ENCODE results near the gene ATP10B.

Gene ATP10B

GRCh38 chr5:160523502-160524163 is 328.4 kb downstream of the ATP10B start:
- POLR2A ChIA-PET = no interaction called here
- no peak for TF ChIP-seq ELF4 (IDR thresholded peaks at IDR 0.05)
- TF ChIP-seq FOXA1 (IDR thresholded peaks at IDR 0.05) = no peak
- TF ChIP-seq LEF1 (IDR thresholded peaks at IDR 0.05; ENCODE audit: borderline replicate concordance) = no peak
- TF ChIP-seq SP1 (IDR thresholded peaks at IDR 0.05) = no peak
- CTCF ChIA-PET = no interaction called here
- no peak for DNase-seq (ENCODE audit: extremely low spot score)

- POLR2A ChIA-PET = no interaction called here
- CTCF ChIA-PET = no interaction called here
- TF ChIP-seq, protein P1, sequence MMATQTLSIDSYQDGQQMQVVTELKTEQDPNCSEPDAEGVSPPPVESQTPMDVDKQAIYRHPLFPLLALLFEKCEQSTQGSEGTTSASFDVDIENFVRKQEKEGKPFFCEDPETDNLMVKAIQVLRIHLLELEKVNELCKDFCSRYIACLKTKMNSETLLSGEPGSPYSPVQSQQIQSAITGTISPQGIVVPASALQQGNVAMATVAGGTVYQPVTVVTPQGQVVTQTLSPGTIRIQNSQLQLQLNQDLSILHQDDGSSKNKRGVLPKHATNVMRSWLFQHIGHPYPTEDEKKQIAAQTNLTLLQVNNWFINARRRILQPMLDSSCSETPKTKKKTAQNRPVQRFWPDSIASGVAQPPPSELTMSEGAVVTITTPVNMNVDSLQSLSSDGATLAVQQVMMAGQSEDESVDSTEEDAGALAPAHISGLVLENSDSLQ (IDR thresholded peaks at IDR 0.05) = no peak
- no peak for TF ChIP-seq ZNF384 (IDR thresholded peaks at IDR 0.05)
- no peak for TF ChIP-seq NFRKB (IDR thresholded peaks at IDR 0.05)
- TF ChIP-seq ARNT (IDR thresholded peaks at IDR 0.05) = no peak
- TF ChIP-seq SP1 (IDR thresholded peaks at IDR 0.05) = no peak
- TF ChIP-seq FOXK2 (IDR thresholded peaks at IDR 0.05) = no peak
Observed at GRCh38 chr5:160521392-160521663, 330.7 kb downstream of the ATP10B start.

GRCh38 chr5:160520609-160521391 is 331.2 kb downstream of the ATP10B start:
- DNase-seq (ENCODE audit: extremely low spot score) = no peak
- TF ChIP-seq LEF1 (IDR thresholded peaks at IDR 0.05; ENCODE audit: borderline replicate concordance) = no peak
- no peak for TF ChIP-seq CTBP1 (IDR thresholded peaks at IDR 0.05; ENCODE audit: borderline replicate concordance)
- no peak for TF ChIP-seq L3MBTL2 (conservative IDR thresholded peaks at IDR 0.05)
- TF ChIP-seq, protein P1 (IDR thresholded peaks at IDR 0.05) = no peak
- no peak for TF ChIP-seq FOXM1 (IDR thresholded peaks at IDR 0.05; ENCODE audit: borderline replicate concordance)
- no peak for TF ChIP-seq BHLHE40 (IDR thresholded peaks at IDR 0.05; ENCODE audit: borderline replicate concordance)
- no peak for TF ChIP-seq HDGF (IDR thresholded peaks at IDR 0.05; ENCODE audit: borderline replicate concordance)
- TF ChIP-seq SP1 (IDR thresholded peaks at IDR 0.05) = no peak
- no peak for TF ChIP-seq ARNT (IDR thresholded peaks at IDR 0.05)
- no peak for TF ChIP-seq FOXA1 (IDR thresholded peaks at IDR 0.05)
- no peak for TF ChIP-seq ELF4 (IDR thresholded peaks at IDR 0.05)
- TF ChIP-seq TARDBP (IDR thresholded peaks at IDR 0.05) = no peak
- POLR2A ChIA-PET = no interaction called here
- CTCF ChIA-PET = no interaction called here

More at GRCh38 chr5:160521392-160521663, 330.7 kb downstream of the ATP10B start:
- DNase-seq (ENCODE audit: extremely low spot score) = no peak

DNA sequence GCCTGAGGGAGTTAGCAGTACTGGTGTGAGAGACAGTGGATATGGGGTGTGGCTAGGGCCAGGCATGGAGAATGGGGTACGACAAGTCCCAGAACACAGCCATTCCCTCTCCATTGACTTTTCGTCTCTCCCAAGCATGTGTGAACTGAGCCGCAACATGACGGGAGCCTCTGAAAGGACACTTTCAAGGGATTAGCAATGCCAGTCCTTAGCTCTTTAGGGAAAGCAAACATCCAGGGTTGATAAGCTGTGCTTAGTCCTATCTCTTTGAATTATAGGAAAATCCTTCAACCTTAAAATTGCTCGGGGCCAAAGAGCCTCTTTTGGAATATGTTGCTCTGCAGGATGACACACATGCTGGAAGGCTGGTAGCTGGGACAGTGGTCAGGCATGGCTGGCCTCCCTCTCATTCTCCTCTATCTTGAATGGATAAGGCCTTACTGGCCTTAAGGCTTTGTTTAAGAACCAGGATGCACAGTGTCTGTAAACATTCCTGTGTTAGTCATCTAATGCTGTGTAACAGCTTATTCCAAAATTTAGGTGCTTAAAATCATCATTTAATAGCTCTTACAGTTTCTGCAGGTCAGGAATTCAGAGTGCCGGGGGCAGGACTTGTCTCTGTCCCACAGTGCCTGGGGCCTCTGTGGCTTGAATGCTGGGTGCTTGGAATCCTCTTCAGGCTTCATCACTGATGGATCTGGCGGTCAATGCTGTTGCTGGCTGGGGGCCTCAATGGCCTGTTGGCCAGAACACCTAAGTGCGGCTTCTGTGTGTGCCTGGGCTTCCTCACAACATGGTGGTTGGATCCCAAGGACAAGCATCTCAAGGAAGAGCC is 335.1 kb downstream of the ATP10B start:
- ChIA-PET CTCF (no interaction called here), POLR2A (no interaction called here)
- TF ChIP-seq SUZ12 (IDR thresholded peaks at IDR 0.05) = no peak
- no peak for TF ChIP-seq NFRKB (IDR thresholded peaks at IDR 0.05)
- TF ChIP-seq LEF1 (IDR thresholded peaks at IDR 0.05; ENCODE audit: borderline replicate concordance) = no peak
- TF ChIP-seq L3MBTL2 (conservative IDR thresholded peaks at IDR 0.05) = no peak
- no peak for TF ChIP-seq FOXA1 (IDR thresholded peaks at IDR 0.05)
- TF ChIP-seq SP1 (IDR thresholded peaks at IDR 0.05) = no peak
- no peak for TF ChIP-seq CTBP1 (IDR thresholded peaks at IDR 0.05; ENCODE audit: borderline replicate concordance)
- TF ChIP-seq ZNF384 (IDR thresholded peaks at IDR 0.05) = no peak
- no peak for TF ChIP-seq HDGF (IDR thresholded peaks at IDR 0.05; ENCODE audit: borderline replicate concordance)
- TF ChIP-seq ARNT (IDR thresholded peaks at IDR 0.05) = no peak
- TF ChIP-seq BHLHE40 (IDR thresholded peaks at IDR 0.05; ENCODE audit: borderline replicate concordance) = no peak
- TF ChIP-seq FOXK2 (IDR thresholded peaks at IDR 0.05) = no peak
- TF ChIP-seq ELF4 (IDR thresholded peaks at IDR 0.05) = no peak
- DNase-seq (ENCODE audit: extremely low spot score) = no peak

DNA sequence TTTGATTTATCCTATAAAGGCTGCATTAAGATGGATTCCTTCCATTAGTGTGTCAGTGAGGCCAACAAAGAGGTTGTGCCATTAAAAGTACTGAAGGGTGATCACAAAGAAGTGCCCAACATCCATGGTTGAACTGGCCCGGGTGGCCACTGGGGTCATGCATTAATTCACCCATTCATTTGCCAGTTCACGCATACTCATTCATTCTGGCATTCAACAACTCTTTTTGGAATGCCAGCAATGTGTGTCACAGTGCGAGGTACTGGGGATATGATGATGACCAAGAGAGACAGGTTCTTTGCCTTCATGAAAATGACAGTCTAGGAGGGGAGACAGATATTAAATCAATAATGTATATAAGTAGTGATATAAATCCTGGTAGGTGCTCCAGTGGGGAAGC is 337.1 kb downstream of the ATP10B start:
- no peak for DNase-seq (ENCODE audit: extremely low spot score)
- ChIA-PET POLR2A (no interaction called here), CTCF (no interaction called here)
- TF ChIP-seq NFRKB (IDR thresholded peaks at IDR 0.05) = no peak
- TF ChIP-seq, protein P1 (IDR thresholded peaks at IDR 0.05) = no peak
- no peak for TF ChIP-seq SUZ12 (IDR thresholded peaks at IDR 0.05)
- TF ChIP-seq L3MBTL2 (conservative IDR thresholded peaks at IDR 0.05) = no peak
- TF ChIP-seq ELF4 (IDR thresholded peaks at IDR 0.05) = no peak
- TF ChIP-seq FOXK2 (IDR thresholded peaks at IDR 0.05) = no peak
- TF ChIP-seq LEF1 (IDR thresholded peaks at IDR 0.05; ENCODE audit: borderline replicate concordance) = no peak
- TF ChIP-seq ARNT (IDR thresholded peaks at IDR 0.05) = no peak
- TF ChIP-seq BHLHE40 (IDR thresholded peaks at IDR 0.05; ENCODE audit: borderline replicate concordance) = no peak
- TF ChIP-seq ZNF384 (IDR thresholded peaks at IDR 0.05) = no peak
- TF ChIP-seq FOXA1 (IDR thresholded peaks at IDR 0.05) = no peak
- TF ChIP-seq TARDBP (IDR thresholded peaks at IDR 0.05) = no peak
- no peak for TF ChIP-seq SP1 (IDR thresholded peaks at IDR 0.05)
- no peak for TF ChIP-seq FOXM1 (IDR thresholded peaks at IDR 0.05; ENCODE audit: borderline replicate concordance)
- no peak for TF ChIP-seq CTBP1 (IDR thresholded peaks at IDR 0.05; ENCODE audit: borderline replicate concordance)

- no peak for DNase-seq (ENCODE audit: extremely low spot score)
- ChIA-PET POLR2A (no interaction called here), CTCF (no interaction called here)
- TF ChIP-seq TARDBP (IDR thresholded peaks at IDR 0.05) (no peak), FOXM1 (IDR thresholded peaks at IDR 0.05; ENCODE audit: borderline replicate concordance) (no peak), SP1 (IDR thresholded peaks at IDR 0.05) (no peak), FOXK2 (IDR thresholded peaks at IDR 0.05) (no peak), NFRKB (IDR thresholded peaks at IDR 0.05) (no peak), ELF4 (IDR thresholded peaks at IDR 0.05) (no peak), ARNT (IDR thresholded peaks at IDR 0.05) (no peak), L3MBTL2 (conservative IDR thresholded peaks at IDR 0.05) (no peak), BHLHE40 (IDR thresholded peaks at IDR 0.05; ENCODE audit: borderline replicate concordance) (no peak), FOXA1 (IDR thresholded peaks at IDR 0.05) (no peak), HDGF (IDR thresholded peaks at IDR 0.05; ENCODE audit: borderline replicate concordance) (no peak)
- TF ChIP-seq, protein P1 (IDR thresholded peaks at IDR 0.05) = no peak
Observed at GRCh38 chr5:160514191-160514590, 337.8 kb downstream of the ATP10B start.

Data from HEK293T (cell line).